Nucleus accumbens (tissue), 56 donors: ENCODE measurements around the gene SARNP.

Experiments used
- DNase-seq, 56 donors: peaks; one replicate each; lab custom pipeline; 2025; lab: John Stamatoyannopoulos, UW

The SARNP gene

GRCh38 chr12:55728939-55729818 is 88.3 kb downstream of the SARNP start, which contains the start of gene CD63:
CD63 (minus strand) TSS chr12:55729009; CDS start chr12:55728341, 668 bp downstream.
- DNase-seq = peak in 55 of 56 donors; percentile 63 to 96 (median 87)

GRCh38 chr12:55728186-55728938 is 89.2 kb downstream of the SARNP start:
- DNase-seq = peak in 49 of 56 donors; percentile 31 to 87 (median 66)

GRCh38 chr12:55727643-55728185 is 89.8 kb downstream of the SARNP start:
- peak in 15 of 56 donors; percentile 12 to 67 (median 45) for DNase-seq

- no peak for DNase-seq
Observed at GRCh38 chr12:55726971-55727370, 90.6 kb downstream of the SARNP start.

GRCh38 chr12:55725556-55725955 is 92.0 kb downstream of the SARNP start:
- DNase-seq = no peak

- no peak for DNase-seq
Observed at GRCh38 chr12:55724940-55725309, 92.6 kb downstream of the SARNP start.

GRCh38 chr12:55724226-55724939 is 93.1 kb downstream of the SARNP start:
- peak in 40 of 56 donors; percentile 6 to 79 (median 38) for DNase-seq

- DNase-seq = no peak
Observed at GRCh38 chr12:55723516-55724225, 93.9 kb downstream of the SARNP start.

GRCh38 chr12:55722948-55723347 is 94.6 kb downstream of the SARNP start:
- no peak for DNase-seq

- DNase-seq = peak in 1 of 56 donors; percentile 46
Observed at GRCh38 chr12:55721601-55722213, 95.8 kb downstream of the SARNP start.

- DNase-seq = peak in 44 of 56 donors; percentile 13 to 92 (median 52)
Observed at GRCh38 chr12:55720894-55721444, 96.6 kb downstream of the SARNP start.

GRCh38 chr12:55720071-55720564 is 97.4 kb downstream of the SARNP start, which contains the start of gene RDH5:
RDH5 (plus strand) TSS chr12:55720393; CDS start chr12:55721185, 792 bp downstream.
- peak in 11 of 56 donors; percentile 11 to 39 (median 23) for DNase-seq

- DNase-seq = no peak
Observed at GRCh38 chr12:55719371-55719770, 98.2 kb downstream of the SARNP start.

- DNase-seq = no peak
Observed at GRCh38 chr12:55718624-55719275, 98.8 kb downstream of the SARNP start.

- no peak for DNase-seq
Observed at GRCh38 chr12:55718015-55718414, 99.5 kb downstream of the SARNP start.

- no peak for DNase-seq
Observed at GRCh38 chr12:55717011-55718007, 100.2 kb downstream of the SARNP start.

- DNase-seq = no peak
Observed at GRCh38 chr12:55716582-55716957, 101.0 kb downstream of the SARNP start.
